Activated CD4-positive, alpha-beta T cell treated with anti-CD3 and anti-CD28 coated beads, Interleukin-2, amount 10 ng/mL, durations not matched to agents 7 days and 5 days (primary cell): Measurements from ENCODE around the gene ZMYND15. TPM values are rescaled to one million over a fixed set of nuclear protein-coding genes. Genes with fewer than 3 reads are reported as not detected.
A peak's percentile ranks its signal among the peaks of the same experiment; 100 is the strongest.

ENCODE experiments used
- CTCF ChIA-PET: fragments of 350-600 bp; sonication (Branson Sonifier 250); formaldehyde crosslinking; loops from one replicate; lab custom pipeline; 2021; ENCODE audit warnings: antibody characterized with exemption; lab: Charles Lee
- POLR2A ChIA-PET: fragments of 350-600 bp; sonication (Branson Sonifier 250); formaldehyde crosslinking; loops from one replicate; lab custom pipeline; 2021; ENCODE audit warnings: antibody characterized with exemption; lab: Charles Lee
- DNase-seq: peaks from one replicate; pipeline ENCODE4 v3.0.0-alpha.2; 2020
- H3K27ac Mint-ChIP-seq: one replicate; pipeline ENCODE4 v1.8.0; 2021; ENCODE audit warnings: mild to moderate bottlenecking, moderate library complexity, mixed read lengths
- H3K27me3 Mint-ChIP-seq: one replicate; pipeline ENCODE4 v1.8.0; 2021; ENCODE audit warnings: mixed read lengths
- H3K36me3 Mint-ChIP-seq: one replicate; pipeline ENCODE4 v1.8.0; 2021; ENCODE audit warnings: low read depth, mixed read lengths
- H3K4me1 Mint-ChIP-seq: one replicate; pipeline ENCODE4 v1.8.0; 2021; ENCODE audit warnings: mixed read lengths
- H3K4me3 Mint-ChIP-seq: one replicate; pipeline ENCODE4 v1.8.0; 2021; ENCODE audit warnings: mild to moderate bottlenecking, moderate library complexity, mixed read lengths
- H3K9me3 Mint-ChIP-seq: one replicate; pipeline ENCODE4 v1.8.0; 2021; ENCODE audit warnings: mixed read lengths
- total RNA-seq, 2 experiments: library from RNA; stranded (reverse); gene quantifications; one replicate each; pipeline ENCODE4 v1.2.3, GENCODE V29; 2021

The ZMYND15 gene
- total RNA-seq, 2 experiments from 2014 or later, result 0.07 TPM; not detected in 1

DNA sequence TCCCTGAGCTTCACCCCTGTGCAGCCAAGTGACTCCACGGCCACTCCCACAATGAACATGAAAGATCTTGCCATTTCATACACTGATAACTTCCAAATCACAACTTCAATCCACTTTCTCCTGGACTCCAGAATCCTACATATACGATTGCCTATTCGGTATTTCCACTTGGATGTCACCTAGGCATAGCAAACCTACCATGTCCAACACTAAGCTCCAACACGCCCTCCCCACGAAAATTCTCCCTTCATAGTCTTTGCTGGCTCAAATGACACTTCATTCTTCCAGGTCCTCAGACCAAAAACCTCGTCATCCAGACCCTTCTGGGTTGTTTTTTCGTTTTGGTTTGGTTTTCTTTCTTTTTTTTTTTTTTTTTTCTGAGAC lies 51.1 kb downstream of the ZMYND15 start:
- H3K27me3 Mint-ChIP-seq, result peaks cover 34% of the 10 kb centered on the region
- H3K4me3 Mint-ChIP-seq, result peak overlapping the region; percentile 81
- CTCF ChIA-PET, result interaction anchor here (1.0 to 2.4 kb wide), 25 partner anchors 9 to 224 kb away, joined by 3 to 20 read pairs (median 6); partner anchors contain the start of genes ARRB2, C17orf107, CHRNE and CXCL16
- H3K4me1 Mint-ChIP-seq, result peaks cover 34% of the 10 kb centered on the region
- H3K27ac Mint-ChIP-seq, result peak overlapping the region; percentile 92
- no peaks in the 10 kb centered on the region for H3K36me3 Mint-ChIP-seq
- no peak for DNase-seq
- POLR2A ChIA-PET, result interaction anchor here (0.6 to 1.0 kb wide), 2 partner anchors 648 to 750 kb away, joined by 3 read pairs; partner anchors contain the start of genes CYB5D2 and ZZEF1
- H3K9me3 Mint-ChIP-seq, result no peaks in the 10 kb centered on the region

DNA sequence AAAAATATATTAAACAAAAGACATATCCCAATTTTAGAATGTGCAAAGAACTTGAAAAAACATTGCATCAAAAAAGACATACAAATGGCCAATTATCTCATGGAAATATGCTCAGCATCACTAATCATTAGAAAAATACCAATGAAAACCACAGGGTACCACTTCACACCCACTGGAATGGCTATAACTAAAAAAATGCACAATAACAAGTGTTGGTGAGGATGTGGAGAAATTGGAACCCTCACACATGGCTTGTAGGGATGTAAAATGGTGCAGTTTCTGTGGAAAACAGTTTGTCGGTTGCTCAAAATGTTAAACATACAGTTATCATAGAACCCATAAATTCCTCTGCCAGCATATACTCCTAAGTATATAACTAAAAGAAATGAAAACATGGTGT lies 55.5 kb downstream of the ZMYND15 start:
- POLR2A ChIA-PET, result no interaction called here

More for the DNA sequence above, 55.5 kb downstream of the ZMYND15 start:
- peaks cover 15% of the 10 kb centered on the region for H3K36me3 Mint-ChIP-seq
- no peak for DNase-seq
- peak overlapping the region; percentile 99 for H3K4me3 Mint-ChIP-seq
- H3K27me3 Mint-ChIP-seq, result peaks cover 3% of the 10 kb centered on the region
- no peaks in the 10 kb centered on the region for H3K9me3 Mint-ChIP-seq
- CTCF ChIA-PET, result no interaction called here
- peak overlapping the region; percentile 96 for H3K27ac Mint-ChIP-seq
- peaks cover 29% of the 10 kb centered on the region for H3K4me1 Mint-ChIP-seq

Other genes starting within 250 kb of the ZMYND15 start
- under 1 TPM; 0.25 to 0.29 TPM for gene SPNS2, start 241.0 kb upstream of the ZMYND15 start, total RNA-seq
- gene MYBBP1A, start 184.4 kb upstream of the ZMYND15 start, total RNA-seq, result 10 to 100 TPM; 58.0 to 59.0 TPM
- gene GGT6, start 179.3 kb upstream of the ZMYND15 start, total RNA-seq, result not detected
- gene SMTNL2, start 155.3 kb upstream of the ZMYND15 start, total RNA-seq, result not detected
- gene ALOX15, start 98.2 kb upstream of the ZMYND15 start, total RNA-seq, result under 1 TPM in 1 of 2 experiments, not detected in 1; 0.17 TPM
- gene PELP1, start 35.7 kb upstream of the ZMYND15 start, total RNA-seq, result 10 to 100 TPM; 61.6 to 73.2 TPM
- gene ARRB2, start 29.2 kb upstream of the ZMYND15 start, total RNA-seq, result 100 to 1,000 TPM; 323 to 336 TPM
- gene MED11, start 8.4 kb upstream of the ZMYND15 start, total RNA-seq, result 10 to 100 TPM; 19.6 to 23.6 TPM
- gene CXCL16, start 95 bp downstream of the ZMYND15 start, total RNA-seq, result 1 to 10 TPM in 1 of 2 experiments, under 1 TPM in 1; 0.94 to 1.6 TPM
- gene TM4SF5, start 32.1 kb downstream of the ZMYND15 start, total RNA-seq, result not detected
- gene VMO1, start 46.5 kb downstream of the ZMYND15 start, total RNA-seq, result under 1 TPM in 1 of 2 experiments, not detected in 1; 0.32 TPM
- not detected for gene GLTPD2, start 49.1 kb downstream of the ZMYND15 start, total RNA-seq
- gene PSMB6, start 56.3 kb downstream of the ZMYND15 start, total RNA-seq, result 100 to 1,000 TPM in 1 of 2 experiments, 10 to 100 TPM in 1; 95.3 to 115 TPM
- 10 to 100 TPM; 16.6 to 17.3 TPM for gene PLD2, start 67.3 kb downstream of the ZMYND15 start, total RNA-seq
- gene MINK1, start 93.5 kb downstream of the ZMYND15 start, total RNA-seq, result 100 to 1,000 TPM; 112 to 133 TPM
- gene C17orf107, start 159.7 kb downstream of the ZMYND15 start, total RNA-seq, result under 1 TPM; 0.77 to 0.92 TPM
- gene CHRNE, start 163.3 kb downstream of the ZMYND15 start, total RNA-seq, result under 1 TPM; 0.25 to 0.42 TPM
- not detected for gene GP1BA, start 192.4 kb downstream of the ZMYND15 start, total RNA-seq
- 10 to 100 TPM; 73.0 to 75.3 TPM for gene SLC25A11, start 200.2 kb downstream of the ZMYND15 start, total RNA-seq
- gene RNF167, start 200.4 kb downstream of the ZMYND15 start, total RNA-seq, result 100 to 1,000 TPM; 254 to 273 TPM
- 1,000 to 10,000 TPM; 2,428 to 2,438 TPM for gene PFN1, start 208.7 kb downstream of the ZMYND15 start, total RNA-seq
- 10 to 100 TPM; 44.9 to 54.8 TPM for gene ENO3, start 211.3 kb downstream of the ZMYND15 start, total RNA-seq
- 10 to 100 TPM; 47.7 to 53.6 TPM for gene SPAG7, start 228.0 kb downstream of the ZMYND15 start, total RNA-seq
- gene CAMTA2, start 247.8 kb downstream of the ZMYND15 start, total RNA-seq, result 10 to 100 TPM; 58.2 to 62.7 TPM